Body of pancreas (tissue), 4 donors: ENCODE data around the gene CKAP2L. TPM values are rescaled to one million over a fixed set of nuclear protein-coding genes. Genes with fewer than 3 reads are reported as not detected.

Source experiments
- ATAC-seq: fragments of 150-250 bp; one replicate; pipeline ENCODE4 v1.9.1; 2016
- DNase-seq, 4 donors: peaks; one replicate each; pipeline ENCODE4 v3.0.0-alpha.2; 2019
- H3K27ac ChIP-seq, 4 donors: fragments of 200-600 bp; sonication (generic); 1 replicate in 3 of 4; 2 replicates in 1 of 4; pipeline versions ENCODE4 v1.5.1 to v1.6.1; 2016 to 2019; ENCODE audit warnings: mild to moderate bottlenecking in 1 of 4, mixed read lengths in 1 of 4, moderate library complexity in 1 of 4
- H3K27me3 ChIP-seq, 2 donors: fragments of 200-600 bp; sonication (generic); one replicate each; pipeline ENCODE4 v1.6.0; 2016; ENCODE audit warnings: mild to moderate bottlenecking in 1 of 2
- H3K36me3 ChIP-seq, 2 donors: fragments of 200-600 bp; sonication (generic); replicated peaks in 1 of 2; 2 replicates each; pipeline ENCODE4 v1.5.1; 2016; ENCODE audit warnings: low read depth in 2 of 2; ENCODE audit not compliant: insufficient read depth in 1 of 2
- H3K4me1 ChIP-seq: fragments of 200-600 bp; sonication (generic); one replicate; pipeline ENCODE4 v1.6.0; 2016
- H3K4me3 ChIP-seq, 2 donors: fragments of 200-600 bp; sonication (generic); 1 replicate in 1 of 2; 2 replicates in 1 of 2; pipeline ENCODE4 v1.5.1; 2016 to 2019
- H3K9me3 ChIP-seq, 3 donors: fragments of 200-600 bp; sonication (generic); 1 replicate in 2 of 3; 2 replicates in 1 of 3; pipeline ENCODE4 v1.5.1; 2016
- CTCF ChIP-seq, 7 experiments: fragments of 450-650 bp in 4 of 7; fragments of 200-600 bp in 3 of 7; sonication (generic) in 3 of 7; IDR thresholded peaks; one replicate each; pipeline ENCODE4 v1.5.1; 2016 to 2019; ENCODE audit warnings: antibody characterized with exemption in 7 of 7
- POLR2A ChIP-seq, 3 donors: fragments of 450-650 bp; IDR thresholded peaks; one replicate each; pipeline ENCODE4 v1.6.1; 2016; ENCODE audit warnings: antibody characterized with exemption in 3 of 3, mild to moderate bottlenecking in 2 of 3
- WGBS, 2 donors: methylation state at CpG; one replicate each; pipeline ENCODE4 v1.1.5; 2017; 5-methylcytosine and 5-hydroxymethylcytosine counted together
- intact Hi-C: fragments of 100-400 bp; cut with DNase I; formaldehyde crosslinking; loops from one replicate; pipeline ENCODE4 v1.15.1; 2023
- total RNA-seq, 2 donors: library from RNA; depleted of rRNA; stranded (reverse); fragments of >200 nt; gene quantifications; one replicate each; pipeline ENCODE4 v1.1.0, GENCODE V29; 2016

CKAP2L gene
- total RNA-seq, 2 donors from 2014 or later, result under 0.01 TPM; not detected in 1

- Histone ChIP-seq H3K27me3 (no peaks in the 10 kb centered on the region), H3K9me3 (no peaks in the 10 kb centered on the region), H3K4me1 (no peaks in the 10 kb centered on the region), H3K36me3 (no peaks in the 10 kb centered on the region), H3K27ac (no peak overlapping the region), H3K4me3 (no peak overlapping the region)
- TF ChIP-seq CTCF (IDR thresholded peaks at IDR 0.05) (no peak), POLR2A (IDR thresholded peaks at IDR 0.05) (no peak)
- ATAC-seq, result no peak
- intact Hi-C loops, result no loop called here
- WGBS, 2 donors, result 75 to 89% methylated on average over 4 of the region's 4 CpGs
- no peak for DNase-seq
These were observed 23.5 kb upstream of the CKAP2L start for GRCh38 chr2:112787729-112788393.

- no peaks in the 10 kb centered on the region for H3K4me1 ChIP-seq
- no peak overlapping the region for H3K4me3 ChIP-seq
- ATAC-seq, result no peak
- no peak overlapping the region for H3K27ac ChIP-seq
- H3K36me3 ChIP-seq, result no peaks in the 10 kb centered on the region
- TF ChIP-seq CTCF (IDR thresholded peaks at IDR 0.05) (no peak), POLR2A (IDR thresholded peaks at IDR 0.05) (no peak)
- no peaks in the 10 kb centered on the region for H3K27me3 ChIP-seq
- H3K9me3 ChIP-seq, result no peaks in the 10 kb centered on the region
- intact Hi-C loops, result no loop called here
- 78 to 80% methylated on average over 3 of the region's 3 CpGs for WGBS, 2 donors
- DNase-seq, result no peak
These were observed 22.9 kb upstream of the CKAP2L start for GRCh38 chr2:112787294-112787693.

DNA sequence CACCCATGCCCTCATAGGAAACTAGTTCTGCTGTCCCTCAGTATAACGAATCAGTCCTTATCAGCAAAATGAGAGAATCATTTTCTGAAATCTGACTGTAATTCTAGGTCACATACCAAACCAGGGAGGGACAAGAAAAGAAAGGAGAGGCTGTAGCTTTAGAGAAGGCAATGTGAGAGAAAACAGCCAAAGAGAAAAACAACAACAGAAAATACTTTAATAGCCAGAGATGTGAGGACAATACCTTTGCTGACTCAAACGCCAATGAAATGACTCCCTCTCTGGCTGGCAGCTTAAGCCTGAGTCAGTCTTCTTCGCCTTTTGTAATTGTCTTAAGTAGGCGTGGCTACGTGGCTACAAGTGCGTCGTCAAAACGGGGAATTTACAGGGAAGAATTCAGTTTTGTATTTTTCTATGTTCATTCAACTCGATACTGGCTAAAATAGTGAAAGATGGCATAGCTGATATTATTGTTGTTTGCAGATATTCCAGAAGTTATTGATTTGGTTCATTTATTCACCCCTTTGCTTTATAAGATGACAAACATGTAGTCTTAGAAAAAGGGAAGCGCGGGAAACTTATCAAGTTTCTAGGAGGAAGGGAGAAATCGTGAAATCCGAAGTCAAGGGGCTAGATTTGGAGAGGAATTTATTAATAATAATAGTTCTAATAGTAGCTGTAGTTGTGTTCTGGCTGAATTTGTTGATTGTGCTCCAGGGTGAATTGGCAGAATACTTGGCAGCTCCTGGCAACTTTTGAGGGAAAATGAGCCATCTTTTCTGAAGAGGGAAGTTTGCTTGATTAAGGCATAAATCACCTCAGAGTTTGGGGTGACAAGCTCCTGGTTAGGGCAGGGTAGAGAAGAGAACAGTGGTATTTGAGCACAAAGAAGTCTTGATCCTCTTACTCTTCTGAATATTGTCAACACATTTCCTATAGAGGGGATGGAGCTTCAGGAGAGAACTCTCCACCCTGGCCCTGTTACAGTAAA lies 20.1 kb upstream of the CKAP2L start, which contains the start of gene IL1A:
Gene IL1A, minus strand, starts transcription at position 295 of the 991 bp plus-strand sequence. CDS start 723 bp downstream, outside the sequence.
- ATAC-seq (peak; percentile 12), DNase-seq (no peak)
- Histone ChIP-seq H3K36me3 (no peaks in the 10 kb centered on the region), H3K9me3 (no peaks in the 10 kb centered on the region), H3K4me3 (no peak within 1 kb of the TSS), H3K4me1 (no peaks in the 10 kb centered on the region), H3K27me3 (no peaks in the 10 kb centered on the region), H3K27ac (no peak within 1 kb of the TSS)
- TF ChIP-seq CTCF (IDR thresholded peaks at IDR 0.05) (no peak), POLR2A (IDR thresholded peaks at IDR 0.05) (no peak)
- intact Hi-C loops, result no loop called here
- 23 to 25% methylated on average over 13 of the region's 13 CpGs for WGBS, 2 donors

GRCh38 chr2:112783187-112783714 lies 18.8 kb upstream of the CKAP2L start:
- DNase-seq (no peak), ATAC-seq (no peak)
- Histone ChIP-seq H3K9me3 (no peaks in the 10 kb centered on the region), H3K4me3 (no peak overlapping the region), H3K36me3 (no peaks in the 10 kb centered on the region), H3K4me1 (no peaks in the 10 kb centered on the region), H3K27ac (no peak overlapping the region), H3K27me3 (no peaks in the 10 kb centered on the region)
- WGBS, 2 donors, result 76 to 78% methylated on average over 3 of the region's 3 CpGs
- intact Hi-C loops, result no loop called here
- no peak for TF ChIP-seq POLR2A (IDR thresholded peaks at IDR 0.05)
- TF ChIP-seq CTCF (IDR thresholded peaks at IDR 0.05), result no peak
